Measurements from ENCODE around the gene RASGRP2.

The RASGRP2 gene

GRCh38 chr11:64751580-64751979 lies 7.6 kb upstream of the RASGRP2 start:
- Histone ChIP-seq H3K9me3 (ENCODE audit: control insufficient read depth, low read length) (no peaks in the 10 kb centered on the region), H3K79me2 (no peaks in the 10 kb centered on the region), H3K4me3 (ENCODE audit: low read depth, low read length) (no peak overlapping the region), H3K4me1 (no peaks in the 10 kb centered on the region), H3K27me3 (ENCODE audit: control insufficient read depth, insufficient read depth, low read length) (no peaks in the 10 kb centered on the region), H3K4me2 (ENCODE audit: low read length) (no peak overlapping the region), H3K9ac (no peak overlapping the region), H2AFZ (no peak overlapping the region), H3K36me3 (ENCODE audit: control insufficient read depth, insufficient read depth, low read length) (no peaks in the 10 kb centered on the region), H3K27ac (no peak overlapping the region)
- no peak for TF ChIP-seq CTCF (IDR thresholded peaks at IDR 0.05)

GRCh38 chr11:64751136-64751535 lies 7.2 kb upstream of the RASGRP2 start:
- Histone ChIP-seq H2AFZ (no peak overlapping the region), H3K9ac (no peak overlapping the region), H3K27ac (no peak overlapping the region), H3K9me3 (ENCODE audit: control insufficient read depth, low read length) (no peaks in the 10 kb centered on the region), H3K27me3 (ENCODE audit: control insufficient read depth, insufficient read depth, low read length) (no peaks in the 10 kb centered on the region), H3K4me3 (ENCODE audit: low read depth, low read length) (no peak overlapping the region), H3K36me3 (ENCODE audit: control insufficient read depth, insufficient read depth, low read length) (no peaks in the 10 kb centered on the region), H3K4me1 (no peaks in the 10 kb centered on the region), H3K79me2 (no peaks in the 10 kb centered on the region), H3K4me2 (ENCODE audit: low read length) (no peak overlapping the region)
- TF ChIP-seq CTCF (IDR thresholded peaks at IDR 0.05), result no peak

GRCh38 chr11:64750361-64751054 lies 6.6 kb upstream of the RASGRP2 start:
- no peak overlapping the region for H3K9ac ChIP-seq
- H2AFZ ChIP-seq, result no peak overlapping the region
- no peaks in the 10 kb centered on the region for H3K4me1 ChIP-seq
- H3K4me2 ChIP-seq (ENCODE audit: low read length), result no peak overlapping the region
- H3K27ac ChIP-seq, result no peak overlapping the region
- no peaks in the 10 kb centered on the region for H3K36me3 ChIP-seq (ENCODE audit: control insufficient read depth, insufficient read depth, low read length)
- no peak overlapping the region for H3K4me3 ChIP-seq (ENCODE audit: low read depth, low read length)
- H3K79me2 ChIP-seq, result no peaks in the 10 kb centered on the region
- H3K27me3 ChIP-seq (ENCODE audit: control insufficient read depth, insufficient read depth, low read length), result no peaks in the 10 kb centered on the region
- TF ChIP-seq CTCF (IDR thresholded peaks at IDR 0.05), result no peak
- H3K9me3 ChIP-seq (ENCODE audit: control insufficient read depth, low read length), result no peaks in the 10 kb centered on the region

- no peak overlapping the region for H2AFZ ChIP-seq
- H3K27ac ChIP-seq, result no peak overlapping the region
- no peak overlapping the region for H3K4me3 ChIP-seq (ENCODE audit: low read depth, low read length)
- no peak for TF ChIP-seq CTCF (IDR thresholded peaks at IDR 0.05)
- H3K36me3 ChIP-seq (ENCODE audit: control insufficient read depth, insufficient read depth, low read length), result no peaks in the 10 kb centered on the region
- no peak overlapping the region for H3K9ac ChIP-seq
- H3K4me2 ChIP-seq (ENCODE audit: low read length), result no peak overlapping the region
- no peaks in the 10 kb centered on the region for H3K79me2 ChIP-seq
- no peaks in the 10 kb centered on the region for H3K27me3 ChIP-seq (ENCODE audit: control insufficient read depth, insufficient read depth, low read length)
- H3K4me1 ChIP-seq, result no peaks in the 10 kb centered on the region
- no peaks in the 10 kb centered on the region for H3K9me3 ChIP-seq (ENCODE audit: control insufficient read depth, low read length)
These were observed 4.2 kb upstream of the RASGRP2 start for GRCh38 chr11:64747961-64748665.
